Astrocyte (in vitro differentiated cells and primary cell): ENCODE measurements around the gene SPAG6.

Experiments used
- EZH2 ChIP-seq: IDR thresholded peaks from 2 replicates; pipeline ENCODE4 v1.6.1; 2012; ENCODE audit warnings: mild to moderate bottlenecking, low read length, inconsistent platforms; ENCODE audit not compliant: insufficient read depth
- TF ChIP-seq, protein P1 (sequence below): IDR thresholded peaks from 2 replicates; pipeline ENCODE4 v1.5.1; 2011; ENCODE audit warnings: low read depth, mild to moderate bottlenecking, inconsistent platforms, low read length, moderate library complexity; ENCODE audit not compliant: insufficient read depth

DNA sequence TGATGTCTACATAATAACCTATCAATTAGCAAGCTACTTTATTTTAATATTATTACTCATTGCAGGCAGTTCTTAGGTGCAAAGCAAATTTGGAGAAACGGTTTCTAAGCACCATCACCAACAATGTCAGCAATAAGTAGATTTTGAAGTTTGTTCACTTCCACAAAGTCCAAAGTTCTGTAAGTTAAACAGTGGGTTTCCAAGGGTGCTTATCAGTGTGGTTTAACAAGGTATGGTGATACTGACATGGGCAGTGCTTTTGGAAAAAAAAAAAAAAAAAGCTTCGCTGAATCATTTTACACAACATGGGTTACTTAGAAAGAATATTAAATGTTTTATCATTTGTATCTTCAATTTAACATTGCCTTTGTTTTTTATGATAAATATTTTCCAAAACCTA lies 101.8 kb downstream of the SPAG6 start:
- TF ChIP-seq EZH2 = no peak
- TF ChIP-seq, protein P1, sequence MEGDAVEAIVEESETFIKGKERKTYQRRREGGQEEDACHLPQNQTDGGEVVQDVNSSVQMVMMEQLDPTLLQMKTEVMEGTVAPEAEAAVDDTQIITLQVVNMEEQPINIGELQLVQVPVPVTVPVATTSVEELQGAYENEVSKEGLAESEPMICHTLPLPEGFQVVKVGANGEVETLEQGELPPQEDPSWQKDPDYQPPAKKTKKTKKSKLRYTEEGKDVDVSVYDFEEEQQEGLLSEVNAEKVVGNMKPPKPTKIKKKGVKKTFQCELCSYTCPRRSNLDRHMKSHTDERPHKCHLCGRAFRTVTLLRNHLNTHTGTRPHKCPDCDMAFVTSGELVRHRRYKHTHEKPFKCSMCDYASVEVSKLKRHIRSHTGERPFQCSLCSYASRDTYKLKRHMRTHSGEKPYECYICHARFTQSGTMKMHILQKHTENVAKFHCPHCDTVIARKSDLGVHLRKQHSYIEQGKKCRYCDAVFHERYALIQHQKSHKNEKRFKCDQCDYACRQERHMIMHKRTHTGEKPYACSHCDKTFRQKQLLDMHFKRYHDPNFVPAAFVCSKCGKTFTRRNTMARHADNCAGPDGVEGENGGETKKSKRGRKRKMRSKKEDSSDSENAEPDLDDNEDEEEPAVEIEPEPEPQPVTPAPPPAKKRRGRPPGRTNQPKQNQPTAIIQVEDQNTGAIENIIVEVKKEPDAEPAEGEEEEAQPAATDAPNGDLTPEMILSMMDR = no peak
